ENCODE data around the gene CA12.
A peak's percentile ranks its signal among the peaks of the same experiment; 100 is the strongest.

CA12 gene

DNA sequence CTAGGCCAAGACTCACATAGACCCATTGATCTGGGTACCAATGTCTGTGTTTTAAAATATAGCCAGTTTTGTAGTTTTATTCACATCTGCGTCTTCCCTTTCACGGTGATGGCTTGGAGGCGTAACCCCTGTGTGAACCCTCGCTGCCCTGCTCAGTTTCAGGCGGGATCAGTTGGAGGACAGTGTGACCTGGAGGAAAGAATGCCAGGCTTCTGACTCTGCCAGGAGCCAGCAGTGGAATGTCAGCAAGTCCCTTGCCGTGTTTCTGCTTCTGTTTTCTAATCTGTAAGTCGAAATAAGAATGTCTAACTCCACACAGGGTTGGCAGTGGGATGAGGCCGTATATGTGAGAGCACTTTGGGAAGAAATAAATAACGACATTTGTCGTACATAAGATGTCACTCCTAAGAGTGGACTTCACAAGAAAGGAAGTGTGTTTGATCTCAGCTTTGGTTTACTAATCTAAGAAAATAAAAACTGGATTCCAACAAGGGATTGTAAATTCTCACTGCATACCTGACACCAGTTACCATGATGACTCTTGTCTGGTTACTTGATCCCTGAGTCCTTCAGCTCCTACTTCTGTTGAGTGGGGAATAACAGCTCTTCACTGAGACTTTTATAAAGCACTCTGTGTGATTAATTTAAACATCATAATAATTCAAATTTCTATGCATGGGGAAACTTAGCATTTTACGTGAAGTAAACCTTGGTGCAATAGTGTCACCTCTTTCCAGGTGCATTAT lies 6.3 kb upstream of the CA12 start:
- Histone ChIP-seq H3K36me3 (ENCODE audit: control insufficient read depth, insufficient read depth, low read length) (no peaks in the 10 kb centered on the region), H3K9me3 (ENCODE audit: control insufficient read depth, low read length) (peaks cover 3% of the 10 kb centered on the region), H3K4me1 (ENCODE audit: control insufficient read depth, insufficient read depth, low read length, poor library complexity, severe bottlenecking) (no peaks in the 10 kb centered on the region), H3K27ac (ENCODE audit: low read depth, low read length, severe bottlenecking) (peak overlapping the region; percentile 3), H3K4me3 (ENCODE audit: extremely low read depth, insufficient read depth, low read length, poor library complexity, severe bottlenecking) (no peak overlapping the region)
- WGBS, 2 experiments (ENCODE audit: insufficient coverage in 2 of 2): 75 to 79% methylated on average over 10 of the region's 11 CpGs

DNA sequence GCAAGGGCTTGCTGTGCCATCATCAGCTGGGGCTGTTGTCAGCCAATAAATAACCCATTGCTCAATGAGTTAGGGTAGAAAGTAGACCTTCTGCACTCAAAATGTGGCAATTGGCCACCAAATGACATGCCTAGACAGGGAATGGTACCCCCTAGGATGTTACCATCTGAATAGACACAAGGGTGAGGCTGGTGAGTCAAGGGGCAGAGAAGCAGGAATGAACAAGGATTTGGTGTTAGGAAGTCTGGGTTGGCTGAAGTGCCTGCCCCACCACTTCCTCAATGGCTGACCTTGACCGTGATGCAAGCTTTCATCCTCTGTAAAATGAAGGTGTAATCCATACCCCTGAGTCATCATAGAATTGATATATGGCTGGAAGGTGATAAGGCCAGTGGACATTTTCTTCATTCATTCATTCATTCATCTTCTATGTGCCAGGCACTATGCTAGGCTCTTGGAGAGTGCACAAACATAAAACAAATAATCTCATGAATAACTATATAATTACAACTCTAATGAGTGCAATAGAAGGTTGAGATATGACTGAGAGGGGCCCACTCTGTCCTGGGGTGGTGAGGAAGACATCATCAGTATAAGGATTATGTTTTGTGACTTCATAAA lies 4.4 kb upstream of the CA12 start:
- Histone ChIP-seq H3K36me3 (ENCODE audit: control insufficient read depth, insufficient read depth, low read length) (no peaks in the 10 kb centered on the region), H3K4me1 (ENCODE audit: control insufficient read depth, insufficient read depth, low read length, poor library complexity, severe bottlenecking) (peaks cover 5% of the 10 kb centered on the region), H3K9me3 (ENCODE audit: control insufficient read depth, low read length) (peaks cover 3% of the 10 kb centered on the region), H3K27ac (ENCODE audit: low read depth, low read length, severe bottlenecking) (no peak overlapping the region), H3K4me3 (ENCODE audit: extremely low read depth, insufficient read depth, low read length, poor library complexity, severe bottlenecking) (no peak overlapping the region)
- 100% methylated on average over 1 of the region's 1 CpG; no CpG with 5 or more reads in 1 of the 2 experiments for WGBS, 2 experiments (ENCODE audit: insufficient coverage in 2 of 2)

DNA sequence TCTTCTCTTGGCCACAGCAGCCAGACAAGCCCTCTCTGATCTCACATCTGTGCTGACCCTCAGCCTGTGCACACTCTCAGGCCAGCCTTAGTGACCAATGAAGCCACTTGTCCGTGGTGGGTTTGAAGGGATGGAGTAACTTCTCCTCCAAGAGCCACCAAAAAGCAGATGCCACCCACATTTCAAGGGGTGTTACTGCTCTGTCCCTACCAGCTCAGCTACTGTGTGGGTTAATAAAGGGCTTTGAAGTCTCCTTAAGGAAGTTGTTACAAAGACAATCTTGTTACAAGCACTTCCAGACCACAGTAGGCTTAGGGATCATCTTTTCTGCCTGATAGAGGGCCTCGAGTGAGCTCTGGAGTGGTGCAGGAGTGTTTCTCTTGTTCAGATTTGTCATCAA lies 3.3 kb upstream of the CA12 start:
- 78 to 100% methylated on average over 1 of the region's 2 CpGs for WGBS, 2 experiments (ENCODE audit: insufficient coverage in 2 of 2)
- H3K4me1 ChIP-seq (ENCODE audit: control insufficient read depth, insufficient read depth, low read length, poor library complexity, severe bottlenecking): peaks cover 7% of the 10 kb centered on the region
- H3K4me3 ChIP-seq (ENCODE audit: extremely low read depth, insufficient read depth, low read length, poor library complexity, severe bottlenecking): no peak overlapping the region
- H3K27ac ChIP-seq (ENCODE audit: low read depth, low read length, severe bottlenecking): no peak overlapping the region
- peaks cover 3% of the 10 kb centered on the region for H3K9me3 ChIP-seq (ENCODE audit: control insufficient read depth, low read length)
- no peaks in the 10 kb centered on the region for H3K36me3 ChIP-seq (ENCODE audit: control insufficient read depth, insufficient read depth, low read length)

DNA sequence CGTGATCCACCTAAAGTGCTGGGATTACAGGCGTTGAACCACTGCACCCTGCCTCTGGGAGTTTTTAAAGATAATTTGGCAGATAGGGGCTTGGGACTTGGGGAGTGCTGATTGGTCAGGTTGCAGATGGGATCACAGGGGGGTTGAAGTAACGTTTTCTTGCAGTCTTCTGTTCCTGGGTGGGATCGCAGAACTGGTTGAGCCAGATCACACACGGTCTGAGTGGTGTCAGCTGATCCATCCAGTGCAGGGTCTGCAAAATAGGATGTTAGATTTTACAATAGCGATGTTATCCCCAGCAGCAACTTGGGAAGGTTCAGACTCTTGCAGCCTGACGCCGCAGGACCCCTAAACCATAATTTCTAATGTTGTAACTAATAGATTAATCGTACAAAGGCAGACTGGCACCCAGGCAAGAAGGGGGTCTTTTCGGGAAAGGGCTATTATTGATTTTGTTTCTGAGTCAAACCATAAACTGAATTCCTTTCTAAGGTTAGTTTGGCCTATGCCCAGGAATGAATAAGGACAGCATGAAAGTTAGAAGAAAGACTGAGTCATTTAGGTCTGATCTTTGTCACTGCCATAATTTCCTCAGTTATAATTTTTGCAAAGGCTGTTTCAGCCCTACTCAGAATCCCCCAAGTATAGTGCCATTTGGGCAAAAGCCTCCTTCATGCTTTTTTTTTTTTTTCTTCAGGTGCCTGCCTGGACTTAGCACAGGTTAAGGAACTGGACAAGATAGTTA lies 1.5 kb upstream of the CA12 start:
- no peak overlapping the region for H3K4me3 ChIP-seq (ENCODE audit: extremely low read depth, insufficient read depth, low read length, poor library complexity, severe bottlenecking)
- H3K9me3 ChIP-seq (ENCODE audit: control insufficient read depth, low read length): peaks cover 3% of the 10 kb centered on the region
- peaks cover 7% of the 10 kb centered on the region for H3K4me1 ChIP-seq (ENCODE audit: control insufficient read depth, insufficient read depth, low read length, poor library complexity, severe bottlenecking)
- WGBS, 2 experiments (ENCODE audit: insufficient coverage in 2 of 2): 79 to 93% methylated on average over 6 to 7 of the region's 10 CpGs
- H3K27ac ChIP-seq (ENCODE audit: low read depth, low read length, severe bottlenecking): no peak overlapping the region
- no peaks in the 10 kb centered on the region for H3K36me3 ChIP-seq (ENCODE audit: control insufficient read depth, insufficient read depth, low read length)

DNA sequence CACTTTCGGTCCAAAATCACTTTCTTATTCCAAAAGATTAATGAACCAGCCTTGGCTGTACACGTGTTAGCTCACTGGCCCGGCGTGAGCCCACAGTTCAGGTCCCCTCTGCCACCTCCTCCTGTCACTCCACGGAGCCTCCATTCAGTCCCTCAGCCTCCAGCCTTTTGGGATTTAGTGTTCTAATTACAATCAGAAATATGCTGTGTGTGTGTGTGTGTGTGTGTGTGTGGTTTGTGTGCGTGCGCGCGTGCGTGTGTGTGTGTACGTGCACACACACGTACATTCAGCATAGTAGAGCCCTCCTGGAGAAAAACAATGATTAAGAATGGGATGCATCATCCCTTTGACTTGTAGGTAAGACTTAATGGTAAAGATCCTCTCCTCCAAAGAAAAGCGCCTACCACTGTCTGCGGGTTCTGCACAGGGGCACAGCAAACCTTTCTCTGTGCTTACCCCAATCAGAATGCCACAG lies 801 bp downstream of the CA12 start:
- WGBS, 2 experiments (ENCODE audit: insufficient coverage in 2 of 2): 87 to 88% methylated on average over 11 to 12 of the region's 14 CpGs
- Histone ChIP-seq H3K4me3 (ENCODE audit: extremely low read depth, insufficient read depth, low read length, poor library complexity, severe bottlenecking) (no peak overlapping the region), H3K9me3 (ENCODE audit: control insufficient read depth, low read length) (peaks cover under 1% of the 10 kb centered on the region), H3K4me1 (ENCODE audit: control insufficient read depth, insufficient read depth, low read length, poor library complexity, severe bottlenecking) (peaks cover 7% of the 10 kb centered on the region), H3K36me3 (ENCODE audit: control insufficient read depth, insufficient read depth, low read length) (no peaks in the 10 kb centered on the region), H3K27ac (ENCODE audit: low read depth, low read length, severe bottlenecking) (no peak overlapping the region)

- no peak overlapping the region for H3K4me3 ChIP-seq (ENCODE audit: extremely low read depth, insufficient read depth, low read length, poor library complexity, severe bottlenecking)
- H3K36me3 ChIP-seq (ENCODE audit: control insufficient read depth, insufficient read depth, low read length): no peaks in the 10 kb centered on the region
- H3K4me1 ChIP-seq (ENCODE audit: control insufficient read depth, insufficient read depth, low read length, poor library complexity, severe bottlenecking): peaks cover 10% of the 10 kb centered on the region
- WGBS, 2 experiments (ENCODE audit: insufficient coverage in 2 of 2): 60 to 97% methylated on average over 1 to 4 of the region's 5 CpGs
- no peak overlapping the region for H3K27ac ChIP-seq (ENCODE audit: low read depth, low read length, severe bottlenecking)
- H3K9me3 ChIP-seq (ENCODE audit: control insufficient read depth, low read length): no peaks in the 10 kb centered on the region
These were observed 1.4 kb downstream of the CA12 start for GRCh38 chr15:63380151-63380807.

DNA sequence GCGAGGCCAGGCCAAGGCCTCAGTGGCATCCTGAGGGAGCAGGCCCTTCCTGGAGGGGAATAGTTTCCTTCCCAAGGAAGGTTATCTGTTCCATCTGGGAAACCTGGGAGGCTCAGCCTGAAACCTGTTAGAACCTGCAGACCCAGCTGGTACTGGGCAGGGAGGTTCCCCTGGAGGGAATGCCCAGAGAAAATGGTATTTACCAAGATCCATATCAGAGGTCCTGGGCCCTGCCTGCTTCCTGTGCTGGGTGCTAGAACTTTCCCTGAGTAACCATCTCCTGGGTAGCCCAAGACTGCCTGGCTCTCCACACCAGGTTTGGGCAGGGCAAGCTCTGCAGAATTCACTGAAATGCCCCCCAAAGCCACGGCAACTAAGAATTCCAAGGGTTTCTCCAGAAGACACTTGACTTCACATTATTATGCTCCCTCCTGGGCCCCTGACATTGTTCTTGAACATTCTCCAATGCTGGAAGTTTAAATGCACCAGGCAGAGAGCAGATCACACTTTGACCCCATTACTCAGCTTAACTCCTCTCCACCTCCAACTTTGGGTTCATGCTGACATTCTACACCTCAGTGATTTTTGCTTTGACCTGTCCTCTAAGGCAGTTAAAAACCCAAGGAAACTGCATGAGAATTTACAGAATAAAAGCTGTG lies 2.0 kb downstream of the CA12 start:
- Histone ChIP-seq H3K9me3 (ENCODE audit: control insufficient read depth, low read length) (no peaks in the 10 kb centered on the region), H3K27ac (ENCODE audit: low read depth, low read length, severe bottlenecking) (no peak overlapping the region), H3K4me3 (ENCODE audit: extremely low read depth, insufficient read depth, low read length, poor library complexity, severe bottlenecking) (no peak overlapping the region), H3K36me3 (ENCODE audit: control insufficient read depth, insufficient read depth, low read length) (no peaks in the 10 kb centered on the region), H3K4me1 (ENCODE audit: control insufficient read depth, insufficient read depth, low read length, poor library complexity, severe bottlenecking) (peaks cover 16% of the 10 kb centered on the region)
- WGBS, 2 experiments (ENCODE audit: insufficient coverage in 2 of 2): 74 to 89% methylated on average over 2 of the region's 2 CpGs

DNA sequence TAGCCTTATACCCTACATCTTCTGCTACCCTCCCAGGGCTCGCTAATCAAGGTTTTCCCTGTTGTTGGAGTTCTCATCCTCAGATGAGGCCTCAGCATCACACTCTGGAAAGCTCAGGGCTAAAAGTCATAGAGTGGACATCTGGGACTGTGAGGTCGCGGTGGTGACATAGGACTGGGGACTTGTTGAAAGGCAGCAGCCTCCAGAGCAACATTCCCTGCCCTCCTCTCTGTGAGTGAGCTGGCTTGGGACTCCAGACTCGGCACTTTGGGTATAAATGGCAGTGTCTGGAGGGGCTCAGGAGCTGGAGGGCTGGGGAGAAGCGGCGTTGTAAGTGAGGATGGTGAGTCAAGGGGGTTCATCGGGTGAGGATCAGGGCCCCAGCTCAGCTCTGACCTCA lies 2.7 kb downstream of the CA12 start:
- no peaks in the 10 kb centered on the region for H3K9me3 ChIP-seq (ENCODE audit: control insufficient read depth, low read length)
- no peak overlapping the region for H3K27ac ChIP-seq (ENCODE audit: low read depth, low read length, severe bottlenecking)
- no peak overlapping the region for H3K4me3 ChIP-seq (ENCODE audit: extremely low read depth, insufficient read depth, low read length, poor library complexity, severe bottlenecking)
- WGBS, 2 experiments (ENCODE audit: insufficient coverage in 2 of 2): 87 to 97% methylated on average over 4 to 5 of the region's 7 CpGs
- H3K4me1 ChIP-seq (ENCODE audit: control insufficient read depth, insufficient read depth, low read length, poor library complexity, severe bottlenecking): peaks cover 22% of the 10 kb centered on the region
- H3K36me3 ChIP-seq (ENCODE audit: control insufficient read depth, insufficient read depth, low read length): no peaks in the 10 kb centered on the region

DNA sequence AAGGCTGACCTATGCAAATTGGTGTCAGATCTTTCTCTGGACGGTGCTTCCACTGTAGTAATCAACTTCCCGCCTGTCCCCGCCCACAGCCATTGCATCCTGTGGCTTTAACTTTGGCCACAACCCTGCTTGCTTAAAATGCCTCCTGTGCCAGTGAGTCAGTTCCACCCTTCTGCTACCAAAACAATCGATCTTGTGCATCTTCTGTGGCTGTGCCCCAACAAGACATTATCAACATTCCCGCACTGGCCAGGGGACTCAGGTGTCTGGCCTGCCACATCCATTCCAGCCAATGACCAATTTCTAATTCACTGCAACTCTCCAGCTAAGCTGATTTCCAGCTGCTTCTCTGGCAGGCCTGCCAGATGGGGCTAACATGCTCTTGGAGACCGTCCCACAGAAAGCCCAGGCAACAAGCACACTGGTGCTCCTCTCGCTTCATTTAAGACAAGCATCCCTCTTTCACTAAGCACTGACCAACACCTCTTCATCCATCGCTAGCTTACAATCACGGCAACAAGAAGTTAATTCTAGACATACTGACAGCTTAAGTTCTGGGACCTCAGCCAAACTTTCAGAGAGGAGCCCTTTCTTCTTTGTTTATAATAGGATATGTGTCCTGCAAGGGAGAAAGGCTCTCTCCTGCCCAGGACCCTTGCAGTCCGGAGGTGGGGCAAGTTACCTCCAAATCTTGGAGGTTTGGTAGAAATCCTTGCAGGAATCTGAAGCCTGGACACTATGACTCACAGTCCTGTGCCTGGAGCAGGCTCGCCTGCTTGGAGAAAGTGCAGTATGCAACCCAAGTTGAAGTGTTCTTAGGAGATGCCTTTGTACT lies 6.7 kb downstream of the CA12 start:
- Histone ChIP-seq H3K9me3 (ENCODE audit: control insufficient read depth, low read length) (no peaks in the 10 kb centered on the region), H3K4me3 (ENCODE audit: extremely low read depth, insufficient read depth, low read length, poor library complexity, severe bottlenecking) (no peak overlapping the region), H3K27ac (ENCODE audit: low read depth, low read length, severe bottlenecking) (peak overlapping the region; percentile 23), H3K4me1 (ENCODE audit: control insufficient read depth, insufficient read depth, low read length, poor library complexity, severe bottlenecking) (peaks cover 23% of the 10 kb centered on the region), H3K36me3 (ENCODE audit: control insufficient read depth, insufficient read depth, low read length) (no peaks in the 10 kb centered on the region)
- 70 to 83% methylated on average over 7 to 10 of the region's 11 CpGs for WGBS, 2 experiments (ENCODE audit: insufficient coverage in 2 of 2)
